Inflammatory macrophage (primary cell): ENCODE measurements around the gene RPS6KC1.
A peak's percentile ranks its signal among the peaks of the same experiment; 100 is the strongest.
"Not testable (repeated sequence)": the region's sequence is repeated elsewhere in the genome, so short reads cannot be mapped to it uniquely, and the experiment has no call there.

Experiments
- DNase-seq, 2 donors: peaks; one replicate each; pipeline ENCODE4 v3.0.0-alpha.2; 2020 to 2022

Gene RPS6KC1

DNA sequence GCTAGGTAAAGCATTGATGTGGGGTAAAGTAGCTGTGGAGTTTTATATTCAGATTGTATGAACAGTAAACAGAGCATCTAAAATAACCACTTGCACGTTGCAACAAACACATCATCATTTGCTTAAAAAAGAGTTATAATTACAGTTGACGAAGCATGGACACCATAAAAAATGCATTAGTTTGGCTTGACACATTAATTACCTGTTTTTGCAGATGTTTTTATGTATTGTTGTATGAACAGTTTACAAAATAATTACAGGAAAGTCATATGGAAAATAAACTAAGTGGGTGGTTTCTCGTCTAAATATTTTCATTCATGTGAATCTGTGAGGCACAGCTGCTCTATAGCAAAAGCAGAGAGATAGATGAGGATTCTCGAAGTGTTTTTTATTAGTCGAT is 108.3 kb downstream of the RPS6KC1 start:
- no peak for DNase-seq

DNA sequence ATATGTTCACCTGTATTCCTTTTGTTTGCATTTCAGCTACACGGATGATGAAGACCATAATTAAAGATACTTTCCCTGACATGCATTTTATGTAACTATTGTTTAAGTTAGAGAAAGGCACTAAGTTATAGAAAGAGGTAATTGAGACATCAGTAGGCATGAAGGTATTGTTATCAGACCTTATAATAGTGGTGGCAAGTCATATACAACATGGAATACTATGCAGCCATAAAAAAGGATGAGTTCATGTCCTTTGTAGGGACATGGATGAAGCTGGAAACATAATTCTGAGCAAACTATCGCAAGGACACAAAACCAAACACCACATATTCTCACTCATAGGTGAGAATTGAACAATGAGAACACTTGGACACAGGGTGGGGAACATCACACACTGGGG is 109.4 kb downstream of the RPS6KC1 start:
- DNase-seq: not testable (repeated sequence)

DNA sequence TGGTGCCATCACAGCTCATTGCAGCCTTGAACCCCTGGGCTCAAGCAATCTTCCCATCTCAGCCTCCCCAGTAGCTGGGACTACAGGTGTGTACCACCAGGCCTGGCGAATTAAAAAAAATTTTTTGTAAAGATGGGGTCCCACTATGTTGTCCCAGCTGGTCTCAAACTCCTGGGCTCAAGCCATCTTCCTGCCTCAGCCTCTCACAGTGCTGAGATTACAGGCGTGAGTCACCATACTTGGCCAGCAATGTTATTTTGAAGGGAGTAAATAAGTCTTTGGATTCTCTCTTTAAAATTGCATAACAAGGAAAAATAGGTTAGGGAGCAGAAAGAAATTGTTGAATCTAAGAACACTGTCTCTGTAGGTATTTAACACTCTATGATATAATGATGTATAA is 111.3 kb downstream of the RPS6KC1 start:
- DNase-seq: no peak

DNA sequence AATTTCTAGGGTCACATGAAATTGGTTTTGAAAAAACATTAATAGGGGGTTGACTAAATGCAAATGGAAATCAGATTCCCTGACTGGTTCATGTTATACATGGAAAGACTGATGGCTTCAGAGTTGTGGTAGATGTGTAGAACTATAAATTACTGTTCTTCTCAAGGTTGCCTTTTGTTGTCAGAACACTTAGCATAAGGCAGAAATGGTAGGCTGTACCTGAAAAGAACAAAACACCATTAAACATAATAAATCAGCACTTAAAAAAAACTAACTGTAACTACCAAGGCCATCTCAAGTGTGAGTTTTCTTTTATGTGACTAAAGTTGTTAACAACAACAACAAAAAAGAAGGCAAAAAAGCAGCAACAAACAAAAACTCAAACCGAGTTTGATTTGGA is 111.8 kb downstream of the RPS6KC1 start:
- no peak for DNase-seq

DNA sequence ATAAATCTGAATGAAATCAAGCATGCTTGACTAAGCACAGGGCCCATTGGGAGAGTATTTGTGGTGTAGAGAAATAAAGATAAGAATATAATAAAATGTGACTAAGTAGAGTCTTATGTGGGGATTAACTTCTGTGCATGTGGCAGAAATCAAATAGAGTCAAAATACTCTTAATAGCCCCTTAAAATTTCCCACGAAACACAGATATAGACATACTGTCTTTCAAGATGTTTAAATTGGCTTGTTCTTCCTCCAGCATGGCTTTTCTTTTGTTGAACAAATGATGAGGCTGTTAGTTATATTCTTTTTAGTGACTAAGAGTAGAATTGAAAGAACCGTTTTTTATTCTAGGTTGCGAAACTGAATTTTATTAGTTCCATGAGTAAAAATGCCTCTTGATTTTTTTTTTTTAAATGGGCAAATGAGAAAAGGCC is 112.3 kb downstream of the RPS6KC1 start:
- no peak for DNase-seq

DNA sequence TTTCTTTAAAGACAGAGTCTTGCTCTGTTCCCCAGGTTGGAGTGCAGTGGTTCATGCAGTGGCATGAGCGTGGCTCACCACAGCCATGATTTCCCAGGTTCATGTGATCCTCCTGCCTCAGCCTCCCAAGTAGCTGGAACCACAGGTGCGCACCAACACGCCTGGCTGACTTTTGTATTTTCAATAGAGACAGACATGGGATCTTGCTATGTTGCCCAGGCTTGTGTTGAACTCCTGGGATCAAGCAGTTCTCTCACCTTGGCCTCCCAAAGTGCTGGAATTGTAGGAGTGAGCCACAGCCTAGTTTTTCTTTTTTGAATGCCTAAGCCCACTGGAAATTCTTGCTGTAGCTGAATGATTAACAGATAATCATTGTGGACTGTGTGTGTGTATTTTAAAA is 113.5 kb downstream of the RPS6KC1 start:
- DNase-seq: no peak

DNA sequence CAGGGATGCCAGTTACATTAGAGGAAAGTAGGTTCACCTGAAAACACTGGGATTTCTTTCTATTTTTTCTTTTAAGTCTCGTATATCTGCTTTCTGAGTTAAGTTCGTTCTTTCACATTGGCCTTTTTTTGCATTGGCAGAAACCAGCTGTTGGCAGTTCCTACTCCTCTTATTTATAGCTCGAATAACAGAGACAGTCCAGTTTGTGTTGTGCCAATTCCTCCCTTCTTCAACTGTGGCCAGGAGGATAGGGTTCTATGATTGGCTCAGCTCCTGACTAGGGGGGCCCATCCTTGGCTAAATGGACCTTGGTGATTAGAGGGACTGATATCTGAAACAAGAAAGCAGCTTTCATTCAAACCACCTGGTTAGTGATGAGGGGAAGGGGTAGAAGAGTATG is 115.8 kb downstream of the RPS6KC1 start:
- no peak for DNase-seq

DNA sequence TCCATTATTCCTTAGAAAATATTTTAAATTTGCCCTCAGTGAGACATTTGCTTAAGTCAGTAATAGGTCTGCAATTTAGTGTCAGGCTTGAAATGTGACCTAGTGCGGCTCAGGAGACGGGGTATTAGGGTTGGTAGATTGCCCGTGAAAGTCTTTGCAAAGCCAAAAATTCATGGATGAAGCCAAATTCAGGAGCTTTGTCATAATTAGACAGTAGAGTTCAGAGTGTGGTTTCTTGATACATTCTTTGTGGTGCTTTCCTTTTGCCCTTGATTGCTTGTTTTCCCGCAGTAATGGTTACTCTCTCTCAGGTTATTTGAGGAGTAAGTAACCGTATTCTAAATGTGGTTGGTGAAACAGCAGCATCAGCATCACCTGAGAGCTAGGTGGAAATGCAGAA is 120.7 kb downstream of the RPS6KC1 start:
- no peak for DNase-seq

DNA sequence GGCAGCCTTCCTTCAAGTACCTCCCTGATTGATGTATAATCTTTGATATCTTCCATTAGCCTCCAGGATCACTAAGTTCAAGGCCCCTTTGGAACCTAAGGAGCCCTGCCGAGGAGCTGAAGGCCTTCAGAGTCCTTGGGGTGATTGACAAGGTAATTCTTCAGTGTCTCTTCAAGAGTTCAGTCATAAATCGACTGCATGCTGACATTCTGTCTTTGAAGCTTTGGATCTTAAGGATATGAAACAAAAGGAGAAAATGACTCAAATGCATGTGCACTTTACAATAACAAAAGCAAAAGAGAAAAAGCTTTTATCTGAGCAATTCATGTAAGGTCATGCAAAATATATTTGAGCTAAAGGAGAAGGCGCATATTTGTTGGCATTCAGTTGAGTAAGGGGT is 125.3 kb downstream of the RPS6KC1 start:
- no peak for DNase-seq

DNA sequence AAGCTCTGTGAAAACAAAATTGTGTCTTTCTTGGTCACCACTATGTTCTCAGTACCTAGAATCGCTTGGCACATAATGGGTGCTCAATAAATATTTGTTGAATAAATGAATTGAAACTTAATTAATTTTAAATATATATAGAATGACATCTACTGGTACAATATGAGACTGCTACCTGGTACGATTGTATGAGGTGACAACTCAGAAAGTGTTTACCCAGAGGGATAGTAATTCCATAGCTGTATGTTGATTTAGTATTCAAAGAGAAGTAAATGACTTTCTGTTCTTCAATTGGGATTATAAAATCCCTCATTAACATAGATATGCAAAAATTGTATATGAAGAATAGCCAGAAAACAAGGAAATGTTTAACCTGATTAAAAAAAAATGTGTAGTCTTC is 128.7 kb downstream of the RPS6KC1 start:
- DNase-seq: no peak

DNA sequence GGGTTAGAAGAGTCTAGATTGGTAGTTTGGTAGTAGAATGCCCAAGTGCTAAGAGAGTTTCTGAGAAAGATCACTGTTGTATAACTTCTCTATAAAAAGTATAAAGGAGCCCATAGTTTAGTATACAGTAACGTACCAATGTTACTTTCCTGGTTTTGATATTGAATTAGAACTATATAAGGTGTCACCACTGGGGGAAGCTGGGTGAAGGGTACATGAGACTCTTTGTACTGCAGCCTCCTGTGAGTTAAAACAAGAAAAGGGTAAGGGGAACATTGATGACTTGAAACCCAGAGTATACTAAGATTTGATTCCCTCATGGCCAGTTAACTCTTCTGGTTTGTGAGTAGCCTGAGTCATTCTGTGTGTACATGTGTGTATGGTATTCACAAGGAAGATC is 129.8 kb downstream of the RPS6KC1 start:
- no peak for DNase-seq

DNA sequence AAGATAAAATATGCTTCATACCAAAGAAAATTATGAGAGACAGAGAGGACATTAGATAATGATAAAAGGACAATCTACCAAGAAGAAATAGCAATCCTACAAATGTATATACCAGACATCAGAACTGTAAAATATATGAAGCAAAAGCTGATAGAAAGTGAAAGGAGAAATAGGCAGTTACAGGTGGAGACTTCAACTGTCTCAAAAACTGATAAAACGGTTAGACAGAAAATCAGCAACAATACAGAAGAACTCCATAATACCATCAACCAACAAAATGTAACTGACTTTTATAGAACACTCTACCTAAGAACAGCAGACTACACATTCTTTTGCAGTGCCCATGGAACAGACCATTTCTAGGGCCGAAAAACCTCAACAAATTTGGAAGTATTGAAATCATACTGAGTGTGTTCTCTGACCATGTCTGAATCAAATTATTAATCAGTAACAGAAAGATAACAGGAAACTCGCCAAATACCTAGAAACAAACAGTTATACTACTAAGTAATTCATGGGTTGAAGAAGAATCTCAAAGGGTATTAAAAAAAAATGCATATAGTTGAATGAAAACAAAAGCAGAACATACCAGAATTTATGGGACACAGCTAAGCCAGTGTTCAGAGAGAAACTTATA is 132.1 kb downstream of the RPS6KC1 start:
- DNase-seq: no peak

DNA sequence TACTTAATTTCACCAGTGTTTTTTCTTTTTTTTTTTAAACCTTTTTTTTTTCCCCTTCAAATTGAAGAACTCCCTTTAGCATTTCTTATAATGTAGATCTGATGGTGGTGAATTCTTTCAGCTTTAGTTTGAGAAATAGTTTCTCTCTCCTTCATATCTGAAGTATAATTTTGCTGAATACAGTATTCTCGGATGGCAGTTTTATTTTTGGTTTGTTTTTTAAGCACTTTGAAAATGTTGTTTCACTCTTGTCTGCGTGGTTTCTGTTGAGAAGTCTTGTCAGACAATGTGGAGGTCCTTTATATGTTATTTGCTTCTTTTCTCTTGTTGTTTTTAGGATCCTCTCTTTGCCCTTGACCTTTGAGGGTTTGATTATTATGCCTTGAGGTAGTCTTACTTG is 135.1 kb downstream of the RPS6KC1 start:
- no peak for DNase-seq

DNA sequence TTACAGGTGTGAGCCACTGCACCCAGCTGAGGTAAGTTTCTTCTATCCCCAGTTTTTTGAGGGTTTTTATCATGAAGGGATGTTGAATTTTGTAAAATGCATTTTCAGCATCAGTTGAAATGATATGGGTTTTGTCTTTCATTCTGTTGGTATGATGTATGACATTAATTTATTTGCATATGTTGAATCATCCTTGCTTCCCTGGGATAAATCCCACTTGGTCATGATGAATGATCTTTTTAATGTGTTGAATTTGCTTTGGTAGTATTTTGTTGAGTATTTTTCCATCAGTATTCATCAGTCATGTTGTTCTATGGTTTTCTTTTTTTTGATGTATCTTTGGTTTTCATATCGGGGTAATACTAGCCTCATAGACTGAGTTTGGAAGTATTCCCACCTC is 141.0 kb downstream of the RPS6KC1 start:
- DNase-seq: no peak

DNA sequence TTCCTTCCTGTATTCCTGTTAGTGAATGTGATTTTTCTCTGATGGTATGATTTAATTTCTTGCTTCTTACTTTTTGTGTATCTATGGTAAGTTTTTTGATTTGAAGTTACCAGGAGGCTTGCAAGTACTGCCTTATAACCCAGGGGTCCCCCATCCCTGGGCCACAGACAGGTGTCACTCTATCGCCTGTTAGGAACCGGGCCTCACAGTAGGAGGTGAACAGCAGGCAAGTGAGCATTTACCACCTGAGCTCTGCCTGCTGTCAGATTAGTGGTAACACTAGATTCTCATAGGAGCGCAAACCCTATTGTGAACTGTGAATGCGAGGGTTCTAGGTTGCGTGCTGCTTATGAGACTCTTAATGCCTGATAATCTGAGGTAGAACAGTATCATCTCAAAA is 143.3 kb downstream of the RPS6KC1 start:
- no peak for DNase-seq

DNA sequence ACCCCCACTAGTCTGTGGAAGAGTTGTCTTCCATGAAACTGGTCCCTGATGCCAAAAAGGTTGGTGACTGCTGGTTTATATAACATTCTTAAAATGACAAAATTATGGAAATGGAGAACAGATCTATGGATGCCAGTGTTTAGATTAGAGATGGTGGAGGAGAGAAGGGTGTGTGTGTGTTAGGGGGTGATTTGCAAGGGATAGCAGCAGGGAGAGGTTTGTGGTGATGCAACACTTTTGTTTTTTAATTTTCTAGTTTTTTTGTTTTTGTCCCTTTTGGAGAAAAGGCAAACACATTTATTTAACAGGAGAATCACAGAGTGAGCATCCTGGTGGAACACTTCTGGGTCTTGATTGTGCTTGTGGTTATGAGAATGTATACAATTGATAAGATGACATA is 143.8 kb downstream of the RPS6KC1 start:
- no peak for DNase-seq

DNA sequence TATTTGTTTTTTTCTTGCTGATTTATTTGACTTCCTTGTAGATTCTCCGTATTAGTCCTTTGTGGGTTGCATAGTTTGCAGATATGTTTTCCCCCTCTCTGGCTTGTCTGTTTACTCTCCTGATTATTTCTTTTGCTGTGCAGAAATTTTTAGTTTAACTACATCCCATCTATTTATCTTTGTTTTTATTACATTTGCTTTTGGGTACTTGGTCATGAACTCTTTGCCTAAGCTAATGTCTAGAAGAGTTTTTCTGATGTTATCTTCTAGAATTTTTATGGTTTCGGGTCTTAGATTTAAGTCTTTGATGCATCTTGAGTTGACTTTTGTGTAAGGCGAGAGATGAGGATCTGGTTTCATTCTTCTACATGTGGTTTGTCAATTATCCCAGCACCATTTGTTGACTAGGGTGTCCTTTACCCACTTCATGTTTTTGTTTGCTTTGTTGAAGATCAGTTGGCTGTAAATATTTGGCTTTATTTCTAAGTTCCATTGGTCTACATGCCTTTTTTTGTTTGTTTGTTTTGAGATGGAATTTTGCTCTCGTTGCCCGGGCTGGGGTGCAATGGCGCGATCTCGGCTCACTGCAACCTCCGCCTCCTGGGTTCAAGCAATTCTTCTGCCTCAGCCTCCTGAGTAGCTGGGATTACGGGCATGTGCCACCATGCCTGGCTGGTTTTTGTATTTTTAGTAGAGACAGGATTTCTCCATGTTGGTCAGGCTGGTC is 145.4 kb downstream of the RPS6KC1 start:
- DNase-seq: not testable (repeated sequence)

DNA sequence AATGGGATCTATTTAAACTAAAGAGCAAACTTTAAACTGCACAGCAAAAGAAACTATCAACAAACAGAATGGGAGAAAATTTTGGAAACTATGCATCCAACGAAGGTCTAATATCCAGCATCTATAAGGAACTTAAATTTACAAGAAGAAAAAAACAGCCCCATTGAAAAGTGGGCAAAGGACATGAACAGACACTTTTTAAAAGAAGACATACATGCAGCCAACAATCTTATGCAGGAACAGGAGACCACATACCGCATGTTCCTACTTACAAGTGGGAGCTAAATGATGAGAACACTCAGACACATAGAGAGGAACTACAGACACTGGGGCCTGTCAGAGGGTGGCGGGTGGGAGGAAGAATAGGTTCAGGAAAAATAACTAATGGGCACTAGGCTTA is 149.6 kb downstream of the RPS6KC1 start:
- no peak for DNase-seq

DNA sequence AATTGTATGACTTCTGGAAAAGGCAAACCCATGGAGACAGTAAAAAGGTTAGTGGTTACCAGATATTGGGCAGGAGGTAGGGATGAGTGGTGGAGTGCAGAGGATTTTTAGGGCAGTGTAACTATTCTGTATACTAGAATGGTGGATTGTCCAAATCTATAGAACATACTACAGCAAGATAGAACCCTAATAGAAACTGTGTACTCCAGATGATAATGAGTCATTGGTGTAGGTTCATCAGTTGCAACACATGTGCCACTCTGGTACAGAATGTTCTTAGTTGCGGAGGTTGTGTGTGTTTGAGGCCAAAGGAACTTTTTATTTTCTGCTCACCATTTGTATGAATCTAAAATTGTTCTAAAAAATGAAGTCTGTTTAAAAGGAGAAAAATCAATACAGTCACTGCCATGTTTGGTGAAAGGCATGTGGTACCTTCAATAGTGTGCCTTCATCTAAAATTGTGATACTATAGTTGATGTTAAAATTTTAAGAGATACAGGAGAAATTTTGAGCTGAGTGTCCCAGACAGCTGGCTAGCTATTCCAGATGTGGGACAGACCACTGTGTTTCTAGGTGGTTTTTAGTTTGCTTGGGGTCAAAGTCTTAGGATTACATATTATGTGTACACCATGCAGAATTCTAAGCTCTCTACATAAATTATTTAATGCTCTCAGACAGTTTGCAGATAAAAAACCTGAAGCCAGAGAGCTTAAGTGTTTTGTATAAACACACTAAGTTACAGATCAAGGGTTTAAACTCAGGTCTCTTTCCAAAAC is 150.5 kb downstream of the RPS6KC1 start:
- peak in 1 of 2 donors; percentile 1 for DNase-seq

DNA sequence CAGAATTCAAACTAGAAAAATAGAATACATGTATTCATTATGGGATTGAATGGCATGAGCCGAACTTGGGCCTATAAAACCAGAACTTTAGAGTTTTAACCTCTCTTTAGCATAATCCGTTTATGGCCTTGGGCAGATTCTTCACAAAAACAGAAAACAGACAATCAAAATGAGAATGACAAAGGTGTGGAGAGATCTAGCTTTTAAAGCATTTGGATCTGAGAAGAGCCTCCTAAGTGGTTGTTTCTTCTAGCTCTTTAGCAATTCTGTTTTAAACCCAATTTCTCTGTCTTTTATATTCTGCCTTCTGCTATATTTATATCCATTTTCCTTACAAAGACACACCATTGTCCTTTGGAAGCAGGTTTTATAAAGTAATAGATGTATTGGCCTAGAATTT is 160.2 kb downstream of the RPS6KC1 start:
- DNase-seq: no peak

DNA sequence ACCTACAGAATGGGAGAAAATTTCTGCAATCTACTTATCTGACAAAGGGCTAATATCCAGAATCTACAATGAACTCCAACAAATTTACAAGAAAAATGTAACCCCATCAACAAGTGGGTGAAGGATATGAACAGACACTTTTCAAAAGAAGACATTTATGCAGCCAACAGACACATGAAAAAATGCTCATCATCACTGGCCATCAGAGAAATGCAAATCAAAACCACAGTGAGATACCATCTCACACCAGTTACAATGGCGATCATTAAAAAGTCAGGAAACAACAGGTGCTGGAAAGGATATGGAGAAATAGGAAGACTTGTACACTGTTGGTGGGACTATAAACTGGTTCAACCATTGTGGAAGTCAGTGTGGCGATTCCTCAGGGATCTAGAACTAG is 168.0 kb downstream of the RPS6KC1 start:
- DNase-seq: not testable (repeated sequence)

DNA sequence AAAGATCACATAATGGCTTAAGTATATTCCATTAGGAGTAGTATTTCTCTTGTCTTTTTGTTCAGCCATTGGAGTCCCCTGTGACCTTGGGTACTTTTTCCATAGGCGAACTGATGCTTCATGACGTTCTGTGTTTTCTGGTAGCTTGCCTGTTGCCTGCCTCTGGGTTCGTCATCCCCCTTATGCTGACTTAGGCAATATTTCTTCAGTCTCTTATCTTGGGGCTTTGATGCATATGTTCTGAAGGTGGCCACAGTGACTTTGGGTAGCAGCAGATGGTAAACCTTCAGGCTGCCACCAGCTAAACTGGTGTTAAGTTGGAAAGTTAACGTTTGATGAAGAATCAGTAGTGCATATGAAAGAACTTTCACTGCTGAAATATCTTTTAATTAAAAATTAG is 170.2 kb downstream of the RPS6KC1 start:
- no peak for DNase-seq

DNA sequence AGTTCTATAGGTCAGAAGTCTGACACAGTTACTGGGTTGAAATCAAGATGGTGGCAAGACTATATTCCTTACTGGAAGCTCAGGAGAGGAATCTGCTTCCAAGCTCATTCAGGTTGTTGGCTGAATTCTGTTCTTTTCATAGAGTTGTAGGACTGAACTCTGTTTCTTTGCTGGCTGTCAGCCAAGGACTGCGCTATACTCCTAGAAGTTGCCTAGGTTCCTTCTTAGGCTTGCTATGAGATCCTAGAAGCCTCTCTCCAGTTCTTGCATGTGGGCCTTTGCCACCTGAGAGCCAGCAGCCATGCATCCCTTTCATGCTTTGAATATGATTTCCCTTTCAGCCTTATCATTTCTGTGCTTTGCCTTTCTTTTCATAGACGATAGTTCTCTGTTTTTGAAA is 176.4 kb downstream of the RPS6KC1 start:
- DNase-seq: no peak

DNA sequence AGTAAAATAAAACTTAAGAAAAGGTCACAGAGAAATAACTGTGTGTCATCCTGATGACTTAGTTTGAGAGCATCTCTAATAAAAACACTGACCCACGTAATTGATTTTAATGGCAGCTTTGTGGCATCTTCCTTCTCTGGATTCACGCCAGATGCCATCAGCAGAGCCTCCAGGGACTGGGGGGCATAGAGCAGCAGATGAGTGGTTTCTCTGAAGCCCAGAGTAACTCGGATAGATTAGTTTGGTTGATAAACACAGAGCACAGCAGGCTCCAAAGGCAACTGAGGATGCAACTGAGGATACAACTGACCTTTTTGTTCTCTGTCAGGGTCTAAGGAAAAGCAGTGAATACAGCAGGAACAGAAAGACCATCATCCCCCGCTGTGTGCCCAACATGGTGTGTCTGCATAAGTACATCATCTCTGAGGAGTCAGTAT is 180.8 kb downstream of the RPS6KC1 start:
- no peak for DNase-seq
